Stomach (tissue), 4 donors: Measurements from ENCODE around the gene FITM1.

Experiments
- CTCF ChIP-seq, 7 experiments: fragments of 450-650 bp in 4 of 7; fragments of 200-600 bp in 3 of 7; sonication (generic) in 3 of 7; IDR thresholded peaks; one replicate each; pipeline ENCODE4 v1.5.1; 2016 to 2019; ENCODE audit warnings: antibody characterized with exemption in 7 of 7, control low read depth in 2 of 7, mild to moderate bottlenecking in 1 of 7
- EP300 ChIP-seq: sonication (generic); formaldehyde crosslinking; IDR thresholded peaks from one replicate; pipeline ENCODE4 v1.6.1; 2017; ENCODE audit warnings: antibody characterized with exemption
- POLR2A ChIP-seq, 4 donors: fragments of 450-650 bp; IDR thresholded peaks; one replicate each; pipeline ENCODE4 v1.6.1; 2016; ENCODE audit warnings: antibody characterized with exemption in 4 of 4, control low read depth in 2 of 4, mild to moderate bottlenecking in 1 of 4, moderate library complexity in 1 of 4

- TF ChIP-seq EP300, result no peak
- no peak for TF ChIP-seq POLR2A (IDR thresholded peaks at IDR 0.05)
- no peak for TF ChIP-seq CTCF (IDR thresholded peaks at IDR 0.05)
Measured at GRCh38 chr14:24150567-24150966, 20.1 kb downstream of the FITM1 start.
